Left forelimb (tissue), 1 donor: ENCODE data around the gene MAPK1.
"Not testable (repeated sequence)": the region's sequence is repeated elsewhere in the genome, so short reads cannot be mapped to it uniquely, and the experiment has no call there.

Experiments
- DNase-seq: peaks from one replicate; pipeline ENCODE4 v3.0.0-alpha.2; 2018; ENCODE audit warnings: low spot score

MAPK1 gene

GRCh38 chr22:21754523-21754922 lies 112.9 kb downstream of the MAPK1 start:
- DNase-seq = no peak

GRCh38 chr22:21753374-21754111 lies 113.9 kb downstream of the MAPK1 start:
- DNase-seq = no peak

- DNase-seq = no peak
These were observed 115.2 kb downstream of the MAPK1 start for GRCh38 chr22:21752276-21752675.

- no peak for DNase-seq
These were observed 121.5 kb downstream of the MAPK1 start for GRCh38 chr22:21745948-21746347.

- not testable (repeated sequence) for DNase-seq
These were observed 122.5 kb downstream of the MAPK1 start for GRCh38 chr22:21744917-21745316.

GRCh38 chr22:21741790-21742189 lies 125.7 kb downstream of the MAPK1 start:
- no peak for DNase-seq

GRCh38 chr22:21741059-21741458 lies 126.4 kb downstream of the MAPK1 start:
- no peak for DNase-seq

GRCh38 chr22:21739828-21740377 lies 127.5 kb downstream of the MAPK1 start:
- DNase-seq = no peak

- DNase-seq = no peak
These were observed 128.5 kb downstream of the MAPK1 start for GRCh38 chr22:21738966-21739365.

GRCh38 chr22:21738081-21738480 lies 129.4 kb downstream of the MAPK1 start:
- DNase-seq = no peak

- DNase-seq = no peak
These were observed 130.5 kb downstream of the MAPK1 start for GRCh38 chr22:21736948-21737347.

GRCh38 chr22:21736084-21736642 lies 131.3 kb downstream of the MAPK1 start:
- DNase-seq = no peak

- DNase-seq = peak; percentile 99
These were observed 132.0 kb downstream of the MAPK1 start, which contains the start of gene YPEL1 for GRCh38 chr22:21735200-21736083. TSS of gene YPEL1 (minus strand) at chr22:21735794. CDS start at chr22:21710744, 25,050 bp downstream.

- no peak for DNase-seq
These were observed 132.8 kb downstream of the MAPK1 start for GRCh38 chr22:21734540-21735199.

GRCh38 chr22:21731503-21731902 lies 135.9 kb downstream of the MAPK1 start:
- DNase-seq = no peak

GRCh38 chr22:21730535-21731308 lies 136.7 kb downstream of the MAPK1 start:
- no peak for DNase-seq

GRCh38 chr22:21729184-21729583 lies 138.3 kb downstream of the MAPK1 start:
- not testable (repeated sequence) for DNase-seq

GRCh38 chr22:21728270-21728669 lies 139.2 kb downstream of the MAPK1 start:
- DNase-seq = no peak

- DNase-seq = no peak
These were observed 139.7 kb downstream of the MAPK1 start for GRCh38 chr22:21727768-21728167.

- DNase-seq = no peak
These were observed 140.3 kb downstream of the MAPK1 start for GRCh38 chr22:21727159-21727558.

GRCh38 chr22:21726650-21727049 lies 140.8 kb downstream of the MAPK1 start:
- DNase-seq = no peak
